HG02642 (cell line): ENCODE measurements around the gene LAMC3.

Experiments
- ATAC-seq: cut with Tn5 transposase; IDR thresholded peaks from one replicate; pipeline ENCODE4 v1.9.1; 2021; ENCODE audit warnings: mild to moderate bottlenecking; ENCODE audit not compliant: unreplicated experiment, poor library complexity

LAMC3 gene

DNA sequence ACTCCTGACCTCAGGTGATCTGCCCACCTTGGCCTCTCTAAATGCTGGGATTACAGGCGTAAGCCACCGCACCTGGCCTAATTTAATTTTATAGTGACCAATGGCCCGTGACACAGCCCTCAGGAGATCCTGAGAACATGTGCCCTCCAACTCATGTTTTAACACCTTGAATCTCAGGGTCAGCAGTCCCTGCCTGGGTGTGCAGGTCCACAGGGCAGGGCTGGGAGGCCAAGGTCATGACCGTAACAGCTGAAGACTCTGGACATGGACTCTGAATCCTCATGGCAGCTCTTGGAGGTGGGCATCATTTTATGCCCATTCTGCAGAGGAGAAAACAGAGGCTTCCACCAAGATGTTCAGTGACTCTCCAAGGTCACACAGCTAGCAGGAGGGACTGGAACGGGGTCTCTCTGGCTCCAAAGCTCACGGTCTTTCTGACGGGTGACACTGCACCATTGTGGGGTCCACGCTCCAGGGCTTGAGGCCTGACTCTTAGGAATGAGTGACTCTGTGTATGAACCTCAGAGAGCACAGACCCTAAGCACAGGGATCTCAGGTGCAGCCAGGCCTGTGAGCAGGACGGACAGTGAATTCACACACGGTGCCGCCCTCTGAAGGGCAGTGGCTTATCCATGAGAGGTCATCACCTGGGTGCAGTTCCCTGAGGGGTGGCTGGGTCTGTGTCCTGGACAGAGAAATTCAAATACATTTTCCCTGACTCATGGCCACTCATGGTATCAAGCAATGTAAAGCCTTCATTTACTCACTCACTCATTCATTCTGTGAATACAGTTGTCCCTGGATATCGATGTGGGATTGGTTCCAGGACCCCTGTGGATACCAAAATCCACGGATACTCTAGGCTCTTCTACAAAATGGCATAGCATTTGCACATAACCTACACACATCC, 32.8 kb upstream of the LAMC3 start:
- ATAC-seq = no peak

DNA sequence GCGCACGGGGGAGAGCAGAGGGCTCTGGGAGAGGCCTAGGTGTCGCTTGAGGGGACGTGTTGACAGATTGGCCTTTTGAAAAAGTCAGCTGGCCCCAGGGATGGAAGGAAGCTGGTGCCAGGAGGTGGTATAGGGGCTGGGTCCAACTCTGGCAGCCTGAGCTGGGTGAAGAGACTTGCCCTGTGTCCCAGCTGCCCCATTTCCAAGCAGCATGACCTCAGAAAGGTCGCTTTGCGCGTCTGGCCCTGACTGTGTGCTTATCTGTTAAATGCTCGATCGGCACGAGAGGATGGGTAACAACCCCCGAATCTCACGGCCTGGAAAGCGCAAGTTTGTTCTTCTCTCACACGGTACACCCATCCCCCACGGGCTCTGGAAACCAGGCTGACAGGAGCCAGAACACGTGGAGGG, 31.2 kb upstream of the LAMC3 start:
- ATAC-seq = no peak

DNA sequence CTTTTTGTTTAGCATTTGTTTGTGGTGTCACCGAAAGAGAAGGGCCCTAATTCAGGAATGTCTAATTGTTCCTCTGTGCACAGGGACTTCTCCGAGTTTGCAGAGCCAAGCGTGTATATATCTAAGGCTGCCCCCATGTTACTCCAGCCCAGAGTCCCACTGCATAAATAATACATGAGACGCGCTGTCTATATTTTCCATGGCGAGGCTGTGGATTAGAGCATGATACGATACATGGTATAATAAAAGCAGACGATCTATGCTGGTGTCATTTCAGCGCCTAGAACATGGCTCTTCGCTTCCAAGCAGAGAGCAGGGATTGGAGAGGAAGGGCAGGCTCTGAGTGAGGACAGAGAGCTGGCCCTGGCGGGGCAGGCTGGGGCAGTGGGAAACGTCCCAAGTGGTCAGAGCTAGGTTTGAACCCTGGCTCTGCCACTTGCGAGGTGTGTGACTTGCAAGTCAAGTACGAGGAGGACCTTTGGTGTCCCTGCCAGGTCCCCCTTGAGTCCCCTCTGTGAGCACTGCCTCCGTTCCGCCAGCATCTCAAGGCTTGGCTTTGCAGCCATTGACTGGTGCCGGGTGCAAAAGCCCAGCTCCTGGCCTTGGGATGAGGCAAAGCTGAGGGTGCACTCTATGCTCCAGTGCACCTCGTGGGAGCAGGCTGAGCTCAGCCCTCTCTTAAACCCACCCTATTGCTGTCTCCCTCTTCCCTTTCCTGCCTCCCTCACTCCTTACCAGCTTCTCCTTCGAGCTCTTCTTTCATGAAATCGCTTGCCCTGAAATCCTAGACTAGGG, 29.2 kb upstream of the LAMC3 start:
- no peak for ATAC-seq

DNA sequence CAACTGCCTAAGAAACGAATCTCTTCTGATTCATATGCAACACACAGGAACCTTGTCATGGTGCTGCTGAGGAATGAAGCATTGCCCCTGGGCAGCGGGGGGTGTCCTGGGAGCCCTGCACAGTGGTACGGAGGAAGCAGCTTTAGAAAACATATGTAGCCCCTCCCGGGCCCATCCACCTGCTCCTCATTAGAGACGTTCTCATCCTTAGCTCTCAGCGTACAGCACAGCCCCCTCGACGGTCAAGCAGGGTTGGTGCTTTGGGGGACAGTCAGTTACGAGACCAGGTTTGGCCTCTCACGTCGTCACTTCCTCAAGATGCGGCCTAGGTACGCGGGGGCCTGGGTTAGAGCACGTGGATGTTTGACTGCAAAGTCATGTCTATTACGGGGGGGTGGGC, 28.4 kb upstream of the LAMC3 start:
- no peak for ATAC-seq

DNA sequence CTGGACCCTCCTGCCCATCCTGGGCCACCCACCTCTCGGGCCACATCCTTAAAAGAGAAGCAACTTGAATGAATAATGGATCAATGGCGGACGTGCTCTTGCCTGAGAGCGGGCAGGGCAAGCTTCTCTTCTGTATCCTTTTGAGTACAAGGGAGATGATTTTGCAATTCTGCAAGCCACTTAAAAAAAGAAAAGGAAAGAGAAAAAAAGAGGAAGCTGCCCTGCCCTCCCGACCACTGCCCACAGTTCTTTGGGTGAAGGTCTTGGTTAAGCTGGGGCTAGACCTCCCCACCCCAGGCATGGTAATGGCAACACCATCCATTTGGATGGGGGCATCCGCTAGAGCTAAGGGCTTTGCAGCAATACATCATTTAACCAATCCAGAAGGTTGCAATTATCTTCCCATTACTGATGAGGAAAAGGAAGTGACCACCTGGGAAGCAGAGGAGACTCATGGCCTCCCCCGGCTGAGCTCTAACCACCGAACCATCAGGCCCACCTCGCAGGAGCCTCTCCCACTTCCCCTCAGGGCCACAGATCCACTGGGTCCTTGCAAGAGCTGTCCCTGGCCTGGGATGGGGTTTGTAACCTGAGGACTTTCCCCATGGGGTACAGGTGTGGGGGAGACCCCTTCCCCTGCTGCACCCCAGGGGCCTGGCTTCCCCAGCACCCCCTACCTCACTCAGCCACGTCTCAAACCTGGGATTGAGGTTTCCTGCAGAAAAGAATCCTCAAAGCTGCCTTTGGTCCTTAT, 27.8 kb upstream of the LAMC3 start:
- no peak for ATAC-seq

DNA sequence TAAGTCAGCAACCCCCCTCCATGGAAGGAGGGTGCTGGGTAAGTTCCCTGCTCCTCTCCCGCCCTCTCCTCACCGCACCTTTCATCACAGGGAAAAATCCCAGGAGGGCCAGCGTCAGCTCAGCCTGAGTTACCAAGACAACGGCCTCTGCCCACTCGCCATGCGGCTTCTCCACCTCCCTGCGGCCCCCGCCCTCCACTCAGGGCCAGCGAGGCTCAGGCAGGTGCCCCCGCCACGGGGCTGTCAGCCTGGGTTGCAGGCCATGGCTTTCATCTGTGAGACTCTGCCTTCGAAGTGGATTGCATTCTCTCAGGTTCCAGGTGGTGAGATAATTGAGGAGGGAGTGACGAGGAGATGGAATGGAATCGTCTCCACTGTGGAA, 27.2 kb upstream of the LAMC3 start:
- ATAC-seq = no peak

DNA sequence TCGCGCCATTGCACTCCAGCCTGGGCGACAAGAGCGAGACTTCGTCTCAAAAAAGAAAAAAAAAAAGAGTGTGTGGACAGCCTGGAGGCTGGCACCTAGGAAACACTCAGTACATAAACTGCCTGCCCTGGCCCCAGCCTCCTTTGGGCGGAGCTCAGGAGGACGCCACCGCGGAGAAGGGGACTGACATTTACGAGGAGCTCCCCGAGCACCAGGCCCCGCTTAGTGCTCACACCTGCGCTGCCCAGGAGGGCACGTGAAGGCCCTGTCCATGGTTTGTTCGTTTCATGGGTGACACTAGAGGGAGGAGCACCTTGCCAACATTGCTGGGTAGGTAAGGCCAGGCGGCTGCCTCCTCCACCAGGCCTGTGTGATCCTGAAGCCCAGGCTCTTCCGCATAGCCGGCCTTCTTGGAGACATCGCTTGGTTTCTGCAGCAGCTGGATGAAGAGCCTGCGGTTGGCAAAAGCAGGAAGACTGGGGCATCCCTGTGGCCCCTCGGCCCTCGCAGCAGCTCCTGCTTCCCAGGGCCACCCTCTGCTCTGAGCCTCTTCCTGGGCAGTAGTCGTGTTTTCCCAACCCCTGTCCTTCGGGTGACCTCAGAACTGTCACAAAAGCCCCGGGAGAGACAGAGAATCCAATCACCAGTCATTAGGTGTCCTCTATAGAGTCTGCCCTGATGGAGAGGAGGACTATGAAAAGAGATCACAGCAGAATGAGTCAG, 26.2 kb upstream of the LAMC3 start:
- no peak for ATAC-seq

DNA sequence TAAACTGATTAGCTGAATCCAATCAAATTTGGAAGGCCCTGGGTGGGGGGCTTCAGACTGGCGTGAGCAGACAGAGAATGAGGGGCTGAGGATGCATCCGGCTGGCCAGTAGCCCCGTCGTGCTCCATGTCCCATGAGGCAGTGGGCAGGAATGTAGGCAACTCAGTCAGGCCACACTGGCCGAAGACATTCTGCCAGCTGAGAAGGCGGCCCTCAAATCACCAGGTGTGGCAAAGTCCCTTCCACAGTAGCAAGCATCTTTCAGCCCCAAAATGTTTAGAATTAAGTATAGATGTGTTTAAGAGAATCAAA, 25.7 kb upstream of the LAMC3 start:
- no peak for ATAC-seq

DNA sequence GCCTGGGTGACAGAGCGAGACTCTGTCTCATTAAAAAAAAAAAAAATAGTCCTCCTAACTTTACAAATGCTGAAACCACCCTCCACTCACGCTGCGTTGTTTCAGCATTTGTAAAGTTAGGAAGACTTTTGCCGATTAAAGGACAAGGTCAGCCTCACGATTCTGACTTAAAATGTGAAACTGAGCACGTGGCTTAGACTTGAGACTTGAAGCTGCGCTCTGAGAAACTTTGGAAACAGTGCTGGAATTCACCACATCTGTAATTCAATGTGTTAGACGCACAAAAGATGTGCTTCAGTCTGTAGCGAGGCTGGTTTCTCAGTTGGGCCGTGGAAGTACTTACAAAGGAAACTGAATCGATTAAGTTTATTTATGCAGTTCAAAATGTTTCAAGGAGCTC, 25.0 kb upstream of the LAMC3 start:
- no peak for ATAC-seq

DNA sequence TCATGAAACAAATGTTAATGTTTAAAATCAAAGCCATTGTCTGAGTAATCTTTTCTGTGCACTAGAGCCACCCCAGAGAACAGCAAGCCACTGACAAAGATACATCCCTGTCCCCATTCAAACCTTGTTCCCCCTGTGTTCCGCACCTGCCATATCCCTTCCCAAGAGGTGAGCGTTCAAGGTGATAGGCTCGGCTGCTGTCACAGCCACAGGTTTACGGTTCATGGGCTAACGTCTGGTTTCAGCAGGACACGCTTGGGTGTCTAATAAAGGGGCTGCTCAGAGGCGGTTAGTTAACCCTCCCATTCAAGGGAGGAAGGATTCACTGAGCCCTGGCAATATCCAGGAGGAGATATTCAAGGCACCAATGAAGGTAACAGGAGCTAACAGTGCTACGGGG, 24.5 kb upstream of the LAMC3 start:
- no peak for ATAC-seq

DNA sequence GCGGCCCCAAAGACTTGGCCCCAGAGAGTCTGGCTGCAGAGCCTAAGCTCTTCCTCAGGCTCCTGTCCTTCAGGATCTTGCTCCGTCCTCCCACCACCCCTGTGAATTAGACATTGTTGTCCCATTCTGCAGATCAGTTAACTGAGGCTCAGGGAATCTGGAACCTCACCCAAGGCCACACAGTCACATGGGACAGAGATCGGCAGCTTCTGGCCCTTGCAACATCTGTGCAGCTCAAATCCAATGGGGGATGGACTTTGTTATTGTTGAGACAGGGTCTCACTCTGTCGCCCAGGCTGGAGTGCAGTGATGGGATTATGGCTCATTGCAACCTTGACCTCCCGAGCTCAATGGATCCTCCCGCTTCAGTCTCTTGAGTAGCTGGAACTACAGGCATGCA, 23.9 kb upstream of the LAMC3 start:
- ATAC-seq = no peak

DNA sequence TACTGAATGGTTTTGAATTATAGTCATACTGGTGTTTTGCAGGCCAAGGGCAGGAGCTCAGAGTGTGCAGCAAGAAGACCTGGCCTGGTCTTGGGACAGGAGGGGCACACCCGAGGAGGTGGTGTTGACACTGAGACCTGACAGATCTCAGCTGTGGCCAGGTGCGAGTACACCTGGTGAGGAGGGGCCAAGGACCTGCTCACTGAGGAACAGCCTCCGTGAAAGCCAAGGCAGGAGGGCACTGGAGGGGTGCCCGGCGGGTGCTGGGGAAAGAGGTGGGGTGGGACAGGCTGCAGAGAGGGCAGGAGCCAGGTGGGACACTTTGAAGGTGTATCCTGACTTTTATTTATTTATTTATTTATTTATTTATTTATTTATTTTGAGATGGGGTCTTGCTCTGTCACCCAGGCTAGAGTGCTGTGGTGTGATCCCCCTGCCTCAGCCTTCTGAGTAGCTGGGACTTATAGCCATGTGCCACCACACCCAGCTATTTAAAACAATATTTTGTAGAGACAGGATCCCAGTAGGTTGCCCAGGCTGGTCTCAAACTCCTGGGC, 23.3 kb upstream of the LAMC3 start:
- no peak for ATAC-seq

DNA sequence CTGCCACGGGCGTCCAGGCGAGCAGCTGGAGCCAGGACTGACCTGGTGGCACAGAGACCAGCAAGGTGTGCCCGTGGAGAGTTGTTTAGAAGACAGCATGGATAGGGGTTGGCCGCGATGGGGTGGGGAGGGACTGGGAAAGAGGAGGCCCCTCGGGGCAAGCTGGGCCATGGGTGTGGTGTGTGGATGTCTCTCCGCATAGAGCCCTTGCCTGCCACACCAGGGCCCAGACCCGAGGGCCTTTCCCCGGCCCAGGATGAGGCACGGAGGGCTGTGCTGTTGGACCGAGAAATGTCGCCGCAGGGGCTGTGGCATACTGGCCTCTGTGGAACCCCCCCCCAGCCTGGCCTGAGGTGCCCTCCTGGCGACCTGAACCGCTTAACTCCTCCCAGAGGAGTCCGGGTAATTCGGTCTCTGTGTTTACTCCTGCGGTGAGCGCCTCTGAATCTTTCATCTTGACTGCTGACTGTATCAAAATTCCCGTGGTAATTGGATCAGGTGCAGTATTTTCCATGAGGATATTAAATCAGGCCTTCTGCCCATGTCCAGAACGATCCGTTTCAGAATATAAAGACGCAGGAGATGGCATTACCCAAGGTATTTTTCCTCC, 22.5 kb upstream of the LAMC3 start:
- ATAC-seq = no peak

DNA sequence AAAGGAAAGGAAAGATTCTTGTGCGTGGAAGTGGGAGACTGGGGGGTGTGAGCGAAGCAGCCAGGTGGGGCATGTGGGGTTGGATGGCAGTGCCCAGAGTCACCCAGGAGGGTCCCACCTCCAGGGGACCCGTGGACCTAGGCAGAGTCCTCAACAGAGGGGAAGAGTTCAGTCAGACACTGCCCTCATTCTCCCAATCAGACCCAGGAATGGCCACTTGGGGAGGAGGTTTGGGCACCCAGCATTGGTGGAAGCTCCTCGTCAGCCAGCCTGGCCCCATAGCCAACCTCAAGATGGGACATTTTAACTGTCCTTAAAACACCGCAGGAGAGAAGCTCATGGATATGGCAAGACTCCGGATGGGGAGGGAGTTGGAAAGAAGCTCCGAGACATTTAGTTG, 21.9 kb upstream of the LAMC3 start:
- no peak for ATAC-seq

DNA sequence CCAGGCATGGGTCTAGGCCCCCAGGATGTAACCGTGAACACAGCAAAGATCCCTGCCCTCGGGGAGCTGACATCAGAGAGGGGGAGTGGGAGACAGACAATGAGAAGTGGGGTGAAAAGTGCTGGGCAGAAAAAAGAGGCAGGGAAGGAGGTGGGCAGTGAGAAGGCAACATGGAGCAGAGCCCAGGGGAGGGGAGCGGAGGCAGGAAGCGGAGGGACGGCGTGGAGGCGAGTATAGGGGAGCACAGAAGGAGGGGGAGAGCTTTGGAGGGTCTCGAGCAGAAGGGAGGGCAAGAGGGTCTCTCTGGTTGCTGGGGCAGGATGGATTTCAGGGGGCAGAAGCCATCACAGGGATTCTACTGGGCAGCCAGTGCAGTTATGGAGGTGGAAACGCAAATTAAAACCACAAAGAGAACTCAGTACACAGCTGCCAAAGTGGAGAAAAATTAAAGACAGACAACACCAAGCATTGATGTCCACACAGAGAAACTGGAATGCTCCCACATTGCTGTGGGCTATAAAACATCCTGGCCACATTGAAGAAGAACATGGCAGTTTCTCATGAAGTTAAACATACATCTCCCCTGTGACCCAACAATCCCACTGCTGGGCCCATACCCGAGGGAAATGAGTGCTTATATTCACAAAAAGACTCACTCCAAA, 21.1 kb upstream of the LAMC3 start:
- ATAC-seq = no peak

DNA sequence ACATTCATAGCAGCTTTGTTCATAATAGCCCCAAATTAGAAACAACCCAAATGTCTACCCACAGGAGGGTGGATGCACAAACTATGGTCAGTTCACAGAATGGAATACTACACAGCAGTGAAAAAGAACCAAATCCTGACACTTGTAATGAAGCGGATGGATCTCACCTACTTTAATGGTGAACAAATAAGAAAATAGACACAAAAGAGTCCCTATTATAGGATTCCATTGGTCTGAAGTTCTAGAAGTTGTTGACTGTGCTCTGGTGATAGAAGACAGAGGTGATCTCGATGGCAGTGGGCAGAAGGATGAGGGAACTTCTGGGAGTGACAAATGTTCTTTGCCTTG, 20.6 kb upstream of the LAMC3 start:
- no peak for ATAC-seq

DNA sequence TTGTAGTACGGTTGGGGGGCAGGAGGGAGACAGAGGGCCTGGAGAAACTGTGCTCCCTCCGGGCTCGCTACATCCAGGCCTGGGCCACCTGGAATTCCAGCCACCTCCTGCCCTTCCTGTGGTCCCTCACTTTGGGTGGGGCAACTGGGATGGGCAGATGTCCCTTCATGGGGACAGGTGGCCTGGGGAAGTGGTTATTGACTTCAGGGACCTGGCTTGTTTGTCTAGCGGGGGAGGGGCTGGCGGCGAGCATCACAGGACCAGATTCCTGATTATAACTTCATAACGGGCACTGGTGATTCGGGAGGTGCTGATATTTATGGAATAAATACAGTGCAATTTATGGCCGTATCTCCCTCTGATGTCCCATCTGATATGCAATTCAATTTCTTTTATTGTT, 20.1 kb upstream of the LAMC3 start:
- no peak for ATAC-seq

DNA sequence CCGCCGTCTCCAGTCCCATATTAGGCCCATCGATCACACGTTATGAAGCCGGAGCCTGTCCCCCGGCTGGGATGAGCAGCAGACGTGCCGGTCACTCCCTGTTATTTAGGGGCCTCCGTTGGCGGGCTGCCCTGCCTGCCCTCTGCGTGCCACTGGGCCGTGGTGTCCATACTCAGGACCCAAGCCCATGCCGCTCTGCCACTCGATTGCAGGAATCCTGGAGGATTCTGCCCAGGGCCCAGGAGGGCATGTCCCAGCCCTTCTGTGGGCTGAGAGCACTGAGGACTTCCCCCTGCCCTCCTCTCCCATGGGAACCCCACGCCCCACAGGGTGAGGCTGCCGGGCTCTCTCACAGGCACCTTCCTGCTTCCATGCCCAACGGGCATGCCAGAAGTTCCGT, 19.6 kb upstream of the LAMC3 start:
- ATAC-seq = no peak

DNA sequence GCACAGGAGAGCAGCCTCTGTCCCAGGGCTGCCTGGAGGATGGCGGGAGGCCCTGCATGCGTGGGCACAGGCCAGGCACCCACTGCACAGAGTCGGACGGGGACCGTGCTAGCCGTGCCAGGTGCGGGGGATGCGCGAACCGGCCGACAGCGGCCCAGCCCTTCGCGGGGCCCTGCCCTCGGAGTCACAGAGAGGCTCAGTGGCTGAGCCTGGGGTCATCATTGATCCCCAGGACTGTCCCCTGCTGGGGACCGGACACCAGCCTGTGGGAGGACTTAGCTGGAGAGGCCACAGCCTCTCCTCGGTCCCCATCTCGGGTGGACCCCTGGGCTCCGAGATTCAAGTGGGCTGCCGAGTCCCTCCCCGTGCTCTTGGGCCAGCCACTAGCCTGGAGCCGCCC, 19.1 kb upstream of the LAMC3 start:
- ATAC-seq = no peak
